HUES64 (cell line): ENCODE data around the gene RCOR1.
A peak's percentile ranks its signal among the peaks of the same experiment; 100 is the strongest.
"Not testable (repeated sequence)": the region's sequence is repeated elsewhere in the genome, so short reads cannot be mapped to it uniquely, and the experiment has no call there.

Source experiments
- H3K27ac ChIP-seq: 2 replicates; pipeline ENCODE4 v1.7.0; 2013; ENCODE audit warnings: low read depth, low read length, inconsistent platforms
- H3K27me3 ChIP-seq: 2 replicates; pipeline ENCODE4 v1.6.1; 2013; ENCODE audit warnings: mild to moderate bottlenecking, low read length; ENCODE audit not compliant: insufficient read depth
- H3K36me3 ChIP-seq: 2 replicates; pipeline ENCODE4 v1.6.1; 2013; ENCODE audit warnings: mild to moderate bottlenecking, low read length; ENCODE audit not compliant: insufficient read depth
- H3K4me1 ChIP-seq: 2 replicates; pipeline ENCODE4 v1.6.1; 2013; ENCODE audit warnings: mild to moderate bottlenecking, low read length, moderate library complexity; ENCODE audit not compliant: insufficient read depth
- H3K4me3 ChIP-seq: 2 replicates; pipeline ENCODE4 v1.5.1; 2013; ENCODE audit warnings: mild to moderate bottlenecking, low read length, moderate library complexity
- H3K9ac ChIP-seq: 2 replicates; pipeline ENCODE4 v1.6.1; 2013; ENCODE audit warnings: mild to moderate bottlenecking, low read depth, low read length
- H3K9me3 ChIP-seq: 2 replicates; pipeline ENCODE4 v1.6.1; 2013; ENCODE audit warnings: low read depth, low read length; ENCODE audit not compliant: insufficient read depth
- WGBS: fragments of 150-250, 120-280 bp; methylation state at CpG from one replicate; pipeline ENCODE4 v1.1.7; 2013; ENCODE audit warnings: missing lambda C conversion rate; 5-methylcytosine and 5-hydroxymethylcytosine counted together

Gene RCOR1

DNA sequence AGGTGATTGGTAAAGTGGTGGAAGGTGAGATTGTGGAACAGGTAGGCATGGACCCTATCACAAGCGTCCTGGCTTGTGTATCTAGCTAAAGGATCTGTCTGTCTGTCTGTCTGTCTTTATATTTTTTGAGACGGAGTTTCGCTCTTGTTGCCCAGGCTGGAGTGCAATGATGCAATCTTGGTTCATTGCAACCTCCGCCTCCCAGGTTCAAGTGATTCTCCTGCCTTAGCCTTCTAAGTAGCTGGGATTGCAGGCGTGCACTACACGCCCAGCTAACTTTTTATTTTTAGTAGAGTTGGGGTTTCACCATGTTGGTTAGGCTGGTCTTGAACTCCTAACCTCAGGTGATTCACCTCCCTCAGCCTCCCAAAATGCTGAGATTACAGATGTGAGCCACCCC, 26.6 kb downstream of the RCOR1 start:
- H3K27me3 ChIP-seq, H3K9ac ChIP-seq, H3K36me3 ChIP-seq, H3K4me3 ChIP-seq, H3K27ac ChIP-seq, H3K9me3 ChIP-seq: not testable (repeated sequence)
- peaks cover 17% of the 10 kb centered on the region for H3K4me1 ChIP-seq
- WGBS: 94% methylated on average over 6 of the region's 6 CpGs

DNA sequence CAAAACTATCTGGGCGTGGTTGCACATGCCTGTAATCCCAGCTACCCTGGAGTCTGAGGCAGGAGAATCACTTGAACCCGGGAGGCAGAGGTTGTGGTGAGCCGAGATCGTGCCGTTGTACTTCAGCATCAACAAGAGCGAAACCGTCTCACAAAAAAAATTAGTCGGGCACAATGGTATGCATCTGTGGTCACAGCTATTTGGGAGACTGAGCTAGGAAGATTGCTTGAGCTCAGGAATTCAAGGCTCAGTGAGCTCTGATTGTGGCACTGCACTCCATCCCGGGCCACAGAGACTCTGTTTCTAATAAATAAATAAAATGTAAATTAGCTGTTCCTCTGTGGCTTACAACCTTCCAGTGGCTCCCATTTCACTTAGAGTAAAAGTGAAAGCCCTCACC, 28.0 kb downstream of the RCOR1 start:
- Histone ChIP-seq H3K9ac (no peak overlapping the region), H3K36me3 (no peaks in the 10 kb centered on the region), H3K4me3 (no peak overlapping the region), H3K27ac (no peak overlapping the region), H3K9me3 (no peaks in the 10 kb centered on the region), H3K4me1 (peaks cover 17% of the 10 kb centered on the region), H3K27me3 (no peaks in the 10 kb centered on the region)
- 91% methylated on average over 9 of the region's 9 CpGs for WGBS

DNA sequence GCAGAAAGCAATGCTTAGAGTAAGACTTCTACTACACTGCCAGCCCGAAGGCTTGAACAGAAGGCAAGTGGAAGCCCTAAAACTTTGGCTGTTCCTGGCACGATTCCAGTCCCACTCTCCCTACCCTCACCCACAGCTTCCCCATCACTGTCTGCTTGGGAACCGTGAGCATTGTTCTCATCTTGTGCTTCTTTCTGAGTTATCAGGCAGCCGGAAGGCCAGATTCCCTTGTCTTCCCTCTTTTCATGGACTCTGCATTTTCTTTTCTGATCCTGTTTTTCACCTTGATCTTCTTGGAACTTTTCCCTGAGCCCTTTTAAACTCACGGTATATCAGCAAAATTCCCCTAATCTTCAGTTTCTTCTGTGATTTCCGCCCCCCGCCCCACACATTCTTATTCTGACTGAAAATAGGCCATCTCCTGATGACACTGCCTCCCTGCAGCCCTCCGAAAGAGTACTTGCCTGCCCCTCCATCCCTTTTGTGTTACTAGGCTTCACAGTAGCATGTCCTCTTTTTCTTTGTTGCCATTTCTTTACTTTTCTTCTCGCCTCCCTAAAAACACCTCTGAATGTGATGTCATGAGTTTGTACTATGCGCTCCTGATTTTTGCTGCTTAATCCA, 29.9 kb downstream of the RCOR1 start:
- H3K9ac ChIP-seq: 0 out of 2 replicates have a peak overlapping the region, but pooled peaks have one; percentile 18
- H3K9me3 ChIP-seq: no peaks in the 10 kb centered on the region
- WGBS: 53% methylated on average over 10 of the region's 10 CpGs
- H3K36me3 ChIP-seq: no peaks in the 10 kb centered on the region
- H3K4me3 ChIP-seq: no peak overlapping the region
- H3K4me1 ChIP-seq: peaks cover 17% of the 10 kb centered on the region
- H3K27me3 ChIP-seq: no peaks in the 10 kb centered on the region
- H3K27ac ChIP-seq: peak overlapping the region; percentile 38; the same call in 1 of the 2 replicates

DNA sequence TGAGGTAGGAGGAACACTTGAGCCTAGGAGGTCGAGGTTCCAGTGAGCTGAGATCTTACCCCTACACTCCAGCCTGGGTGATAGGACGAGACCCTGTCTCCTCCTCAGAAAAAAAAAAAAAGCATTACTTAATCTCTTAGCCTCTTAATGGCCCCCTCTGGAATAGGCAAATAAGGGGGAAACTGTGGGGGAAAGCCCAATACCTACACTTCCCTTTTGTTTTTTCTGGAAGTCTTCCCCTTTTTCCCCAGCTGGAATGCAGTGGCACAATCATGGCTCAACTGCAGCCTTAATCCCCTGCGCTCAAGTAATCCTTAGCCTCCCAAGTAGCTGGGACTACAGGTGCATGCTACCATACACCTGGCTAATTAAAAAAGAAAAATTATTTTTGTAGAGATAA, 32.2 kb downstream of the RCOR1 start:
- 87% methylated on average over 3 of the region's 3 CpGs for WGBS
- no peaks in the 10 kb centered on the region for H3K27me3 ChIP-seq
- H3K9ac ChIP-seq: no peak overlapping the region
- H3K9me3 ChIP-seq: no peaks in the 10 kb centered on the region
- no peak overlapping the region for H3K4me3 ChIP-seq
- H3K27ac ChIP-seq: no peak overlapping the region
- no peaks in the 10 kb centered on the region for H3K36me3 ChIP-seq
- H3K4me1 ChIP-seq: peaks cover 20% of the 10 kb centered on the region

DNA sequence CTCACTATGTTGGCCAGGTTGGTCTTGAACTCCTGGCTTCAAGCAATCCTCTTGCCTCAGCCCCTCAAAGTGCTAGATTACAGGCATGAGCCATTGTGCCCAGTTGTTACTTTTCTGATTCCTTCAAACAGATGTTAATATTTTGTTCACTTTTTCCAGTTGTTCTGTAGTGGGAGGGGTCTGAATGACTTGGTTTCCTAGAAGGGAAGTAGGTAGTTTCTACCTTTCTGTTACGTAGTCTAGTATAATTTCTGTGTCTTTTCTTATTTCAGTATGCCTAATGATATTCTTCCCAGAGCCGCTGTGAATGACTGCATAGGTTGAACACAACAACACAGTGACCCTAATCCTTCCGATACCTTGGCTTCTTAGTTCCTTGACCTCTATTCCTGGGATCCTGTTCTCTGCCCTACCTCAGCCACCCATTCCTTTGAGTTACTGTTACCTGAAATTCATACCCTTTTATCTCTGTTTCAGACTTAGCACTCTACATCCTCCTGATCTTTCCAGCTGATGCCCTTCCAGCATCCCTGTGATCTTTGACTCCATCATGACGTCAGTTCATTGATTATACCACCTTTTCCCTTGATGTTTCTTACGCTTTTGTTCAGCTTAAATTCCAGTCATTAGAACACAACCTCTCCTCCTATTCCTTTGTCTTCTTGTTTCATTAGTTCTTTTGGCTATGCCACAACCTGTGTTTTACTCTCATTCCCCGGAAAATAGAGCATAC, 33.3 kb downstream of the RCOR1 start:
- no peak overlapping the region for H3K9ac ChIP-seq
- no peaks in the 10 kb centered on the region for H3K27me3 ChIP-seq
- peaks cover 31% of the 10 kb centered on the region for H3K4me1 ChIP-seq
- WGBS: 91% methylated on average over 5 of the region's 6 CpGs
- no peaks in the 10 kb centered on the region for H3K36me3 ChIP-seq
- H3K4me3 ChIP-seq: no peak overlapping the region
- no peaks in the 10 kb centered on the region for H3K9me3 ChIP-seq
- no peak overlapping the region for H3K27ac ChIP-seq

DNA sequence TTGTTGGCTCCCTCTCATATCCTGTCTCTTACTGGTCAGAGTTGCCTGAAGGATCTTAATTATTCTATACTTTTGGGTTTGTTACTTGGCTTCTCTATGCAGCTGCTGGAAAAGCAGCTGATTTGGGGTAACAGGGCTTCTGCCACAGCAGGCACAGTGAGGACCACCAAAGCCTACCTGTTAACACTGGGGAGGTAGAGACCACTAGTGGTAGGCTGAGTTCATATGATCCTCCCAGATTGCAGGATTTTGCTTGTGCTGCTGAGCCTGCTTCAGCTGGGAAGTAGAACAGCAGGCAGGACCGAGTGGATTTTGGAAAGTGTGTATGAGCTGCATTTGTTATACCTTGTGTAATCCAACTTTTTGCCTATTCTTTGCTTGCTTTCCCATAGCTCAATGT, 34.1 kb downstream of the RCOR1 start:
- H3K4me1 ChIP-seq: peaks cover 31% of the 10 kb centered on the region
- H3K27me3 ChIP-seq: no peaks in the 10 kb centered on the region
- no peaks in the 10 kb centered on the region for H3K9me3 ChIP-seq
- no peaks in the 10 kb centered on the region for H3K36me3 ChIP-seq
- no peak overlapping the region for H3K9ac ChIP-seq
- H3K4me3 ChIP-seq: no peak overlapping the region
- WGBS: 100% methylated on average over 1 of the region's 1 CpG
- no peak overlapping the region for H3K27ac ChIP-seq

DNA sequence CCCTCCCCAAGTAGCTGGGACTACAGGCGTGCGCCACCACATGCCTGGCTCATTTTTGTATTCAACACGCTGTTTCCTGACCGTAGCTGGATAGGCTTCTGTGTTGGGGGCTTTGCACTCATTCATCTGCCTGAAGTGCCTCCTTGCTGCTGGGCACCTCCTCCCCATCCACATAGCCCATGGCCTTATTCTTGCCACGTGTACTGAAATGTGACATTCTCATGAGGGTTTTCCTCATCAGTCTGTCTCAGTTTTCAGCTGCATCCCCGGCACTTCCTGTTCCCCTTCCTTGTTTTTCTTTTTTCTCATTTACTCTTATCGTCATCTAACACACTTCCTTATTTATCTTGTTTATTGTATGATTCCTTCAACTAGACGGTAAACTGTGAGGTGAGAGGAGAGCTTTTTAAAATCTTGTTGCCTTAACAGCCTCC, 36.6 kb downstream of the RCOR1 start:
- H3K36me3 ChIP-seq: no peaks in the 10 kb centered on the region
- H3K4me3 ChIP-seq: no peak overlapping the region
- H3K9ac ChIP-seq: no peak overlapping the region
- H3K4me1 ChIP-seq: peaks cover 16% of the 10 kb centered on the region
- WGBS: 95% methylated on average over 6 of the region's 8 CpGs
- no peak overlapping the region for H3K27ac ChIP-seq
- no peaks in the 10 kb centered on the region for H3K27me3 ChIP-seq
- no peaks in the 10 kb centered on the region for H3K9me3 ChIP-seq

DNA sequence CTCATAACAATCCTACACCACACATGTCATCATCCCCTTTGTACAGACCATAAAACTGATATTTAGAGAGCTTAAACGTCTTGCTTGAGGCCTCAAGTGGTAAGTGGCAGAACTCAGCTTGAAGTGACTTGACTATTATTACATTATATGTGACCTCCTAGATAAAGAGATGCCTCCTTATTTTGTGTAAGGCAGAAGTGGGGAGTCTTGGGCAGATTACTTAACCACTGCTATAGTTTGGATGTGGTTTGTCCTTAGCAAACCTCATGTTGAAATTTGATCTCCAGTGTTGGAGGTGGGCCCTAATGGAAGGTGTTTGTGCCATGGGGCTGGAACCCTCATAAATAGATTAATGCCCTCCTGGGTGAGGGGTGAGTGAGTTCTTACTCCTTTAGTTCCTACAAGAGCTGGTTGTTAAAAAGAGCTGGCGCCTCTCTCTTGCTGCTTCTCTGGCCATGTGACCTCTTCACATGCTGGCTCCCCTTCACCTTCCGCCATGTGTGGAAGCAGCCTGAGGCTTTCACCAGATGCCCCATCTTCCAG, 37.4 kb downstream of the RCOR1 start:
- Histone ChIP-seq H3K9me3 (no peaks in the 10 kb centered on the region), H3K4me1 (peaks cover 16% of the 10 kb centered on the region), H3K36me3 (no peaks in the 10 kb centered on the region), H3K4me3 (no peak overlapping the region), H3K27ac (peak overlapping the region; percentile 38; the same call in 1 of the 2 replicates), H3K27me3 (no peaks in the 10 kb centered on the region), H3K9ac (no peak overlapping the region)
- 83% methylated on average over 3 of the region's 3 CpGs for WGBS

DNA sequence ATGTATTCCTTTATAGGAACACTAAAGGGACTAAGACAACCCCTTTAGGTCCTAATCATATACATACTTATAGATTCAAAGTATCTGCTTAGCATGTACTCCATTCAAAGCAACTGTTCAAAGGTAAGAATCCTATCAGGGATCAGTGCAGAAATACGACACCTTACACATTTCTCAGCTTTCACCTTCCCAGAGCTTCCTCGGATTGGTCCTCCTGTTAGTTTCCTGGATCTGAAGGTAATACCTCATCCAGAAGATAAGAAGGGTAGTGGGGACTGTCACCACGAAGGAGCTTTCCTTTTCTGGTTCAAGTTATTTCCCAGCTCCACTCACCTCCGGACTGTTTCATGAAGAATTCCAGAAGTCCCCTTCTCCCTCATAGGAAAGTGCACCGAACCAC, 38.0 kb downstream of the RCOR1 start:
- peaks cover 16% of the 10 kb centered on the region for H3K4me1 ChIP-seq
- no peaks in the 10 kb centered on the region for H3K9me3 ChIP-seq
- 80% methylated on average over 5 of the region's 5 CpGs for WGBS
- no peaks in the 10 kb centered on the region for H3K36me3 ChIP-seq
- no peaks in the 10 kb centered on the region for H3K27me3 ChIP-seq
- H3K9ac ChIP-seq: no peak overlapping the region
- H3K4me3 ChIP-seq: no peak overlapping the region
- H3K27ac ChIP-seq: 0 out of 2 replicates have a peak overlapping the region, but pooled peaks have one; percentile 38

DNA sequence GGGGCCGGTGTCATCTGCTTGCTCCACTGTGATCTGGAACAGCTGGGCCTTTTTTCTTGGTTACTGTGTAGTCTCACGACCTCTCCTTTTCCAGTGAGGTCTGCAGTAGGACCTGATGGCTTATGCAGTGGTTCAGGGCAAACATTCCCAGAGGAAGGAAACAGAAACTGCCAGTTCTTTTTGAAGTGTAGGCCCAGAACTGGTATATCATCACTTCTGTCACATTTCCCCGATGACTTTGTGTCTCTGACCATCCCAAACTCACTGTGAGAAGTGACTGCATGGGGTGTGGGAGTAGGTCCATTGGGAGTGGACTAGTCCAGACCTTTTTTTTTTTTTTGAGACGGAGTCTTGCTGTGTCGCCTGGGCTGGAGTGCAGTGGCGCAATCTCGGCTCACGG, 38.4 kb downstream of the RCOR1 start:
- no peaks in the 10 kb centered on the region for H3K9me3 ChIP-seq
- 97% methylated on average over 8 of the region's 8 CpGs for WGBS
- no peaks in the 10 kb centered on the region for H3K27me3 ChIP-seq
- no peaks in the 10 kb centered on the region for H3K36me3 ChIP-seq
- peaks cover 16% of the 10 kb centered on the region for H3K4me1 ChIP-seq
- no peak overlapping the region for H3K4me3 ChIP-seq
- H3K27ac ChIP-seq: no peak overlapping the region
- no peak overlapping the region for H3K9ac ChIP-seq

DNA sequence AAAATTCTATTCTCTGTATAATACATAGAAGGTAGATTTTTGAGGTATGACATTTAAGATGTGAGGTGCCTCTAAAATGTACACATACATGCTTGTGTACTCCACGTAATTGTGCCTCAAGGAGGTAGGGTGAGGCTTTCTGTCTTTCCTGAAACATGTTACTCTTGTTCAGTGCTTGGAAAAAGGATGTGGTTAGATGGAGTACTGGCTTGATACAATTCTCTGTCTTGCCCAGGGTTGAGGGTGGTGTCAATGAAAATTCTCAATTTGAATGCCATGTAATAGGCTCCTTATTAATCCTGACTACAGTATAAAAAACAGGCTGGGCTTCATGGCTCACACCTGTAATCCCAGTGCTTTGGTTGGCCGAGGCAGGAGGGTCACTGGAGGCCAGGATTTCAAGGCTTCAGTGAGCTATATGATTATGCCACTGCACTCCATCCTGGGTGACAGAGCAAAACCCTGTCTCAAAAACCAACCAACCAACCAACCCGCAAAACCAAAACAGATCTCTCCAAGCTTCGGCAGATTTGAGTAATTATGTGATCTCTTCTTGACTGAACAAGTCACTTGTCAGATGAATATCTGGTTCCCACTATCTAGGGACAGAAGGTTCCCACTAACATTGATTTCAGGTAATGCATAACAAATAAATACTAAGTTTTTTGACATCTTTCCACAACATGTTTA, 41.6 kb downstream of the RCOR1 start:
- no peaks in the 10 kb centered on the region for H3K9me3 ChIP-seq
- WGBS: 87% methylated on average over 4 of the region's 4 CpGs
- H3K27me3 ChIP-seq: no peaks in the 10 kb centered on the region
- no peak overlapping the region for H3K4me3 ChIP-seq
- H3K36me3 ChIP-seq: no peaks in the 10 kb centered on the region
- no peak overlapping the region for H3K27ac ChIP-seq
- no peak overlapping the region for H3K9ac ChIP-seq
- H3K4me1 ChIP-seq: peaks cover 16% of the 10 kb centered on the region
